IMR-90 (cell line): Measurements from ENCODE around the gene MAGEA8. TPM values are rescaled to one million over a fixed set of nuclear protein-coding genes. Genes with fewer than 3 reads are reported as not detected.

Experiments
- ATAC-seq: fragments of 200-7000 bp; cut with Tn5 transposase; 2 replicates; pipeline ENCODE4 v1.9.1; 2020; ENCODE audit warnings: low read depth, mild to moderate bottlenecking, moderate library complexity
- BruUV-seq: library from RNA; stranded (reverse); fragments of 400-500 nt; replicated peaks from 2 replicates; lab custom pipeline; 2021; lab: Mats Ljungman, UMichigan
- CTCF ChIA-PET: fragments of 300-600 bp; formaldehyde crosslinking; extraction: SDS; loops from one replicate; lab custom pipeline; 2021; ENCODE audit warnings: antibody characterized with exemption; lab: Yijun Ruan, JAX
- POLR2A ChIA-PET: fragments of 300-600 bp; sonication (Branson Sonifier 250); formaldehyde crosslinking; loops from one replicate; lab custom pipeline; 2022; ENCODE audit warnings: antibody characterized with exemption; ENCODE audit not compliant: unreplicated experiment; lab: Charles Lee
- DNase-seq: peaks from one replicate; pipeline ENCODE4 v3.0.0; 2013
- H2AFZ ChIP-seq: replicated peaks from 2 replicates; pipeline ENCODE3; 2013; ENCODE audit warnings: low read length, mild to moderate bottlenecking; ENCODE audit not compliant: poor library complexity
- H2AK5ac ChIP-seq: 2 replicates; pipeline ENCODE4 v1.6.1; 2013; ENCODE audit warnings: low read depth, low read length, inconsistent platforms
- H2AK9ac ChIP-seq: replicated peaks from 2 replicates; pipeline ENCODE3; 2013; ENCODE audit warnings: mild to moderate bottlenecking, low read depth, low read length, moderate library complexity; ENCODE audit not compliant: poor library complexity
- H2BK120ac ChIP-seq: 2 replicates; pipeline ENCODE4 v1.6.1; 2013; ENCODE audit warnings: low read depth, low read length, inconsistent platforms
- H2BK15ac ChIP-seq: 3 replicates; pipeline ENCODE4 v1.6.1; 2013; ENCODE audit warnings: low read depth, low read length, inconsistent platforms
- H2BK20ac ChIP-seq: 2 replicates; pipeline ENCODE4 v1.6.1; 2013; ENCODE audit warnings: low read depth, mild to moderate bottlenecking, inconsistent platforms, low read length, moderate library complexity
- H2BK5ac ChIP-seq: 2 replicates; pipeline ENCODE4 v1.6.1; 2013; ENCODE audit warnings: mild to moderate bottlenecking, low read depth, low read length, inconsistent platforms; ENCODE audit not compliant: poor library complexity, severe bottlenecking
- H3K14ac ChIP-seq: replicated peaks from 2 replicates; pipeline ENCODE4 v1.6.1; 2013; ENCODE audit warnings: low read depth, low read length, inconsistent platforms
- H3K18ac ChIP-seq: 2 replicates; pipeline ENCODE4 v1.6.1; 2013; ENCODE audit warnings: low read depth, low read length, control low read depth
- H3K23ac ChIP-seq: 2 replicates; pipeline ENCODE4 v1.6.1; 2013; ENCODE audit warnings: low read depth, low read length, inconsistent platforms
- H3K27ac ChIP-seq: 2 replicates; pipeline ENCODE4 v1.5.1; 2013; ENCODE audit warnings: mild to moderate bottlenecking, control low read depth, low read length; ENCODE audit not compliant: insufficient read depth
- H3K27me3 ChIP-seq: 2 replicates; pipeline ENCODE4 v1.6.1; 2013; ENCODE audit warnings: low read length; ENCODE audit not compliant: control insufficient read depth, insufficient read depth
- H3K36me3 ChIP-seq: 2 replicates; pipeline ENCODE4 v1.6.1; 2013; ENCODE audit warnings: low read length, mixed read lengths; ENCODE audit not compliant: control insufficient read depth, insufficient read depth
- H3K4ac ChIP-seq: 2 replicates; pipeline ENCODE4 v1.6.1; 2013; ENCODE audit warnings: low read depth, low read length, inconsistent platforms
- H3K4me1 ChIP-seq: 2 replicates; pipeline ENCODE4 v1.6.1; 2013; ENCODE audit warnings: low read length, mixed read lengths; ENCODE audit not compliant: control insufficient read depth, insufficient read depth
- H3K4me2 ChIP-seq: 2 replicates; pipeline ENCODE4 v1.6.1; 2013; ENCODE audit warnings: low read depth, mild to moderate bottlenecking, control low read depth, low read length, moderate library complexity
- H3K4me3 ChIP-seq: 2 replicates; pipeline ENCODE4 v1.5.1; 2013; ENCODE audit warnings: low read depth, mild to moderate bottlenecking, control low read depth, low read length, moderate library complexity; ENCODE audit not compliant: insufficient read depth
- H3K56ac ChIP-seq: 2 replicates; pipeline ENCODE4 v1.6.1; 2013; ENCODE audit warnings: low read length, inconsistent platforms; ENCODE audit not compliant: insufficient read depth; ENCODE audit errors: extremely low read depth
- H3K79me1 ChIP-seq, 2 experiments: 2 replicates each; pipeline ENCODE4 v1.6.1; 2013; ENCODE audit warnings: low read length in 2 of 2, inconsistent platforms in 1 of 2, low read depth in 1 of 2
- H3K9ac ChIP-seq: 2 replicates; pipeline ENCODE4 v1.6.1; 2013; ENCODE audit warnings: low read depth, low read length, control low read depth
- H3K9me1 ChIP-seq: 2 replicates; pipeline ENCODE4 v1.6.1; 2013; ENCODE audit warnings: low read length, inconsistent platforms; ENCODE audit not compliant: insufficient read depth
- H3K9me3 ChIP-seq: 2 replicates; pipeline ENCODE4 v1.6.1; 2013; ENCODE audit warnings: low read length; ENCODE audit not compliant: control insufficient read depth, insufficient read depth
- H4K20me1 ChIP-seq: 2 replicates; pipeline ENCODE4 v1.6.1; 2013; ENCODE audit warnings: low read length, inconsistent platforms; ENCODE audit not compliant: insufficient read depth
- H4K5ac ChIP-seq: 2 replicates; pipeline ENCODE4 v1.6.1; 2013; ENCODE audit warnings: mild to moderate bottlenecking, low read depth, low read length, control low read depth
- H4K8ac ChIP-seq, 2 experiments: 2 replicates each; pipeline ENCODE4 v1.6.1; 2013; ENCODE audit warnings: low read depth in 2 of 2, low read length in 2 of 2, control low read depth in 1 of 2, inconsistent platforms in 1 of 2
- H4K91ac ChIP-seq: 2 replicates; pipeline ENCODE4 v1.6.1; 2013; ENCODE audit warnings: low read depth, low read length, inconsistent platforms; ENCODE audit not compliant: insufficient read depth
- CEBPB ChIP-seq: IDR thresholded peaks from 2 replicates; pipeline ENCODE4 v1.6.1; 2012; ENCODE audit warnings: low read depth, low read length, improper control_type of control experiment
- MAZ ChIP-seq: IDR thresholded peaks from 2 replicates; pipeline ENCODE4 v1.6.1; 2012; ENCODE audit warnings: low read depth, mild to moderate bottlenecking, low read length, improper control_type of control experiment, moderate library complexity, borderline replicate concordance
- NFE2L2 ChIP-seq: fragments of 150-350 bp; IDR thresholded peaks from 2 replicates; pipeline ENCODE4 v1.6.1; 2016; ENCODE audit warnings: low read depth, mild to moderate bottlenecking, low read length
- SMC3 ChIP-seq: fragments of 150-350 bp; IDR thresholded peaks from 2 replicates; pipeline ENCODE4 v1.6.1; 2016; ENCODE audit warnings: low read depth, mild to moderate bottlenecking, antibody characterized with exemption, low read length, moderate library complexity
- WGBS, 2 experiments: methylation state at CpG; one replicate each; pipeline versions ENCODE4 v1.1.5 to v1.1.7; 2013; ENCODE audit warnings: missing lambda C conversion rate in 2 of 2; ENCODE audit not compliant: insufficient read length in 1 of 2; ENCODE audit errors: extremely low coverage in 2 of 2; 5-methylcytosine and 5-hydroxymethylcytosine counted together
- dilution Hi-C: fragments of 300-500 bp; cut with HindIII; formaldehyde crosslinking; loops from one replicate; pipeline ENCODE4 v1.14.3; 2018; ENCODE audit warnings: low sequenced_read_pairs; ENCODE audit not compliant: unreplicated experiment
- in situ Hi-C: fragments of 300-500 bp; cut with MboI; formaldehyde crosslinking; loops from 3 replicates; pipeline ENCODE4 v1.14.3; 2019; ENCODE audit warnings: low sequenced_read_pairs, inconsistent platforms, mixed read lengths
- intact Hi-C: fragments of 100-400 bp; cut with micrococcal nuclease; formaldehyde crosslinking; loops from 2 replicates; pipeline ENCODE4 v1.10.0; 2022
- polyA plus RNA-seq, 3 experiments: library from polyadenylated mRNA; depleted of rRNA; stranded (reverse); fragments of >200 nt; gene quantifications; 2 replicates each; pipeline ENCODE4 v1.2.3, GENCODE V29; 2012; ENCODE audit warnings: low replicate concordance in 1 of 3
- total RNA-seq: library from RNA; depleted of rRNA; stranded (reverse); fragments of >200 nt; gene quantifications from 2 replicates; pipeline ENCODE4 v1.2.3, GENCODE V29; 2012

The MAGEA8 gene
- total and polyA plus RNA-seq, 2 of the 4 experiments (the other 2 are of a cell fraction): not detected

GRCh38 chrX:149865390-149865789 lies 15.6 kb upstream of the MAGEA8 start:
- H4K5ac ChIP-seq: no peak overlapping the region
- no peaks in the 10 kb centered on the region for H3K9me1 ChIP-seq
- no peak overlapping the region for H2AK5ac ChIP-seq
- DNase-seq: no peak
- ChIA-PET CTCF (interaction anchor here (0.5 kb wide), 1 partner anchor 14 kb away, joined by 3 read pairs; no protein-coding TSS in a partner anchor), POLR2A (no interaction called here)
- no peaks in the 10 kb centered on the region for H3K36me3 ChIP-seq
- H2BK15ac ChIP-seq: no peak overlapping the region
- H4K20me1 ChIP-seq: no peaks in the 10 kb centered on the region
- TF ChIP-seq SMC3 (no peak), CEBPB (no peak), MAZ (no peak), NFE2L2 (no peak)
- no peaks in the 10 kb centered on the region for H3K9me3 ChIP-seq
- no peak overlapping the region for H3K18ac ChIP-seq
- H3K4ac ChIP-seq: no peak overlapping the region
- H3K14ac ChIP-seq: no peak overlapping the region
- no CpG with 5 or more reads among the region's 2 CpGs for WGBS, 2 experiments
- H2BK20ac ChIP-seq: no peak overlapping the region
- no peak overlapping the region for H2BK5ac ChIP-seq
- H2BK120ac ChIP-seq: no peak overlapping the region
- no TSS peak for BruUV-seq
- in situ Hi-C loops: loop anchor here (25.0 kb wide), 1 partner anchor 103 kb away; the partner anchor contains the start of gene HSFX1
- dilution Hi-C loops: no loop called here
- H4K8ac ChIP-seq: no peak overlapping the region
- no peak overlapping the region for H3K4me2 ChIP-seq
- no peak overlapping the region for H3K9ac ChIP-seq
- no peaks in the 10 kb centered on the region for H3K27me3 ChIP-seq
- H3K4me3 ChIP-seq: no peak overlapping the region
- no peak overlapping the region for H4K91ac ChIP-seq
- intact Hi-C loops: no loop called here
- H3K79me1 ChIP-seq: no peaks in the 10 kb centered on the region
- no peaks in the 10 kb centered on the region for H3K4me1 ChIP-seq
- no peak overlapping the region for H3K23ac ChIP-seq
- no peak overlapping the region for H3K27ac ChIP-seq
- no peak for ATAC-seq
- no peak overlapping the region for H2AFZ ChIP-seq
- no peak overlapping the region for H2AK9ac ChIP-seq
- no peak overlapping the region for H3K56ac ChIP-seq
